ENCODE data around the gene FER.

Gene FER

GRCh38 chr5:108727651-108728565 is 19.8 kb upstream of the FER start:
- Histone ChIP-seq H3K9ac (ENCODE audit: low read length in 2 of 2) (peak overlapping the region; percentile 87 to 93), H3K4me1 (ENCODE audit: control insufficient read depth, insufficient read depth, low read length) (peaks cover 5% of the 10 kb centered on the region), H3K4me3 (ENCODE audit: low read length in 2 of 2) (peak overlapping the region; percentile 86 to 90), H3K36me3 (ENCODE audit: control insufficient read depth in 2 of 2, insufficient read depth in 2 of 2, low read length in 2 of 2) (no peaks in the 10 kb centered on the region), H3K9me3 (ENCODE audit: control insufficient read depth in 2 of 2, low read length in 2 of 2) (no peaks in the 10 kb centered on the region), H3K27ac (ENCODE audit: low read length) (peak overlapping the region; percentile 78), H3K27me3 (ENCODE audit: control insufficient read depth in 1 of 2, insufficient read depth in 2 of 2, low read length in 2 of 2) (no peaks in the 10 kb centered on the region)

- Histone ChIP-seq H3K36me3 (ENCODE audit: control insufficient read depth in 2 of 2, insufficient read depth in 2 of 2, low read length in 2 of 2) (no peaks in the 10 kb centered on the region), H3K4me1 (ENCODE audit: control insufficient read depth, insufficient read depth, low read length) (peaks cover 5% of the 10 kb centered on the region), H3K9ac (ENCODE audit: low read length in 2 of 2) (peak overlapping the region; percentile 83 to 93), H3K27ac (ENCODE audit: low read length) (peak overlapping the region; percentile 78), H3K9me3 (ENCODE audit: control insufficient read depth in 2 of 2, low read length in 2 of 2) (no peaks in the 10 kb centered on the region), H3K4me3 (ENCODE audit: low read length in 2 of 2) (peak overlapping the region; percentile 86 to 90), H3K27me3 (ENCODE audit: control insufficient read depth in 1 of 2, insufficient read depth in 2 of 2, low read length in 2 of 2) (no peaks in the 10 kb centered on the region)
These were observed 19.0 kb upstream of the FER start for GRCh38 chr5:108728566-108729241.

GRCh38 chr5:108729242-108729615 is 18.5 kb upstream of the FER start:
- Histone ChIP-seq H3K4me1 (ENCODE audit: control insufficient read depth, insufficient read depth, low read length) (peaks cover 5% of the 10 kb centered on the region), H3K27me3 (ENCODE audit: control insufficient read depth in 1 of 2, insufficient read depth in 2 of 2, low read length in 2 of 2) (no peaks in the 10 kb centered on the region), H3K4me3 (ENCODE audit: low read length in 2 of 2) (peak overlapping the region in 1 of 2 donors; percentile 90), H3K27ac (ENCODE audit: low read length) (no peak overlapping the region), H3K36me3 (ENCODE audit: control insufficient read depth in 2 of 2, insufficient read depth in 2 of 2, low read length in 2 of 2) (no peaks in the 10 kb centered on the region), H3K9me3 (ENCODE audit: control insufficient read depth in 2 of 2, low read length in 2 of 2) (no peaks in the 10 kb centered on the region), H3K9ac (ENCODE audit: low read length in 2 of 2) (no peak overlapping the region)

- H3K4me1 ChIP-seq (ENCODE audit: control insufficient read depth, insufficient read depth, low read length), result peaks cover 5% of the 10 kb centered on the region
- H3K4me3 ChIP-seq (ENCODE audit: low read length in 2 of 2), result no peak overlapping the region
- H3K27ac ChIP-seq (ENCODE audit: low read length), result no peak overlapping the region
- no peak overlapping the region for H3K9ac ChIP-seq (ENCODE audit: low read length in 2 of 2)
- H3K9me3 ChIP-seq (ENCODE audit: control insufficient read depth in 2 of 2, low read length in 2 of 2), result no peaks in the 10 kb centered on the region
- no peaks in the 10 kb centered on the region for H3K27me3 ChIP-seq (ENCODE audit: control insufficient read depth in 1 of 2, insufficient read depth in 2 of 2, low read length in 2 of 2)
- no peaks in the 10 kb centered on the region for H3K36me3 ChIP-seq (ENCODE audit: control insufficient read depth in 2 of 2, insufficient read depth in 2 of 2, low read length in 2 of 2)
These were observed 16.9 kb upstream of the FER start for GRCh38 chr5:108730617-108731340.

- no peak overlapping the region for H3K27ac ChIP-seq (ENCODE audit: low read length)
- H3K9me3 ChIP-seq (ENCODE audit: control insufficient read depth in 2 of 2, low read length in 2 of 2), result no peaks in the 10 kb centered on the region
- no peaks in the 10 kb centered on the region for H3K4me1 ChIP-seq (ENCODE audit: control insufficient read depth, insufficient read depth, low read length)
- H3K9ac ChIP-seq (ENCODE audit: low read length in 2 of 2), result no peak overlapping the region
- H3K36me3 ChIP-seq (ENCODE audit: control insufficient read depth in 2 of 2, insufficient read depth in 2 of 2, low read length in 2 of 2), result no peaks in the 10 kb centered on the region
- H3K27me3 ChIP-seq (ENCODE audit: control insufficient read depth in 1 of 2, insufficient read depth in 2 of 2, low read length in 2 of 2), result no peaks in the 10 kb centered on the region
- no peak overlapping the region for H3K4me3 ChIP-seq (ENCODE audit: low read length in 2 of 2)
These were observed 11.9 kb upstream of the FER start for GRCh38 chr5:108735790-108736189.

- Histone ChIP-seq H3K9ac (ENCODE audit: low read length in 2 of 2) (no peak overlapping the region), H3K4me1 (ENCODE audit: control insufficient read depth, insufficient read depth, low read length) (no peaks in the 10 kb centered on the region), H3K27ac (ENCODE audit: low read length) (no peak overlapping the region), H3K27me3 (ENCODE audit: control insufficient read depth in 1 of 2, insufficient read depth in 2 of 2, low read length in 2 of 2) (no peaks in the 10 kb centered on the region), H3K9me3 (ENCODE audit: control insufficient read depth in 2 of 2, low read length in 2 of 2) (no peaks in the 10 kb centered on the region), H3K36me3 (ENCODE audit: control insufficient read depth in 2 of 2, insufficient read depth in 2 of 2, low read length in 2 of 2) (no peaks in the 10 kb centered on the region), H3K4me3 (ENCODE audit: low read length in 2 of 2) (no peak overlapping the region)
These were observed 10.8 kb upstream of the FER start for GRCh38 chr5:108736855-108737254.

GRCh38 chr5:108739376-108739775 is 8.3 kb upstream of the FER start:
- no peaks in the 10 kb centered on the region for H3K4me1 ChIP-seq (ENCODE audit: control insufficient read depth, insufficient read depth, low read length)
- H3K27ac ChIP-seq (ENCODE audit: low read length), result no peak overlapping the region
- H3K27me3 ChIP-seq (ENCODE audit: control insufficient read depth in 1 of 2, insufficient read depth in 2 of 2, low read length in 2 of 2), result no peaks in the 10 kb centered on the region
- H3K9ac ChIP-seq (ENCODE audit: low read length in 2 of 2), result no peak overlapping the region
- H3K4me3 ChIP-seq (ENCODE audit: low read length in 2 of 2), result peak overlapping the region; percentile 29 to 39
- no peaks in the 10 kb centered on the region for H3K9me3 ChIP-seq (ENCODE audit: control insufficient read depth in 2 of 2, low read length in 2 of 2)
- no peaks in the 10 kb centered on the region for H3K36me3 ChIP-seq (ENCODE audit: control insufficient read depth in 2 of 2, insufficient read depth in 2 of 2, low read length in 2 of 2)

- H3K27me3 ChIP-seq (ENCODE audit: control insufficient read depth in 1 of 2, insufficient read depth in 2 of 2, low read length in 2 of 2), result no peaks in the 10 kb centered on the region
- no peaks in the 10 kb centered on the region for H3K9me3 ChIP-seq (ENCODE audit: control insufficient read depth in 2 of 2, low read length in 2 of 2)
- peak overlapping the region; percentile 29 to 39 for H3K4me3 ChIP-seq (ENCODE audit: low read length in 2 of 2)
- H3K36me3 ChIP-seq (ENCODE audit: control insufficient read depth in 2 of 2, insufficient read depth in 2 of 2, low read length in 2 of 2), result no peaks in the 10 kb centered on the region
- no peak overlapping the region for H3K9ac ChIP-seq (ENCODE audit: low read length in 2 of 2)
- no peak overlapping the region for H3K27ac ChIP-seq (ENCODE audit: low read length)
- no peaks in the 10 kb centered on the region for H3K4me1 ChIP-seq (ENCODE audit: control insufficient read depth, insufficient read depth, low read length)
These were observed 7.8 kb upstream of the FER start for GRCh38 chr5:108739906-108740305.

- no peaks in the 10 kb centered on the region for H3K27me3 ChIP-seq (ENCODE audit: control insufficient read depth in 1 of 2, insufficient read depth in 2 of 2, low read length in 2 of 2)
- H3K4me1 ChIP-seq (ENCODE audit: control insufficient read depth, insufficient read depth, low read length), result no peaks in the 10 kb centered on the region
- H3K9ac ChIP-seq (ENCODE audit: low read length in 2 of 2), result no peak overlapping the region
- H3K36me3 ChIP-seq (ENCODE audit: control insufficient read depth in 2 of 2, insufficient read depth in 2 of 2, low read length in 2 of 2), result no peaks in the 10 kb centered on the region
- no peak overlapping the region for H3K27ac ChIP-seq (ENCODE audit: low read length)
- H3K4me3 ChIP-seq (ENCODE audit: low read length in 2 of 2), result no peak overlapping the region
- no peaks in the 10 kb centered on the region for H3K9me3 ChIP-seq (ENCODE audit: control insufficient read depth in 2 of 2, low read length in 2 of 2)
These were observed 4.4 kb upstream of the FER start for GRCh38 chr5:108743319-108743718.

- Histone ChIP-seq H3K27ac (ENCODE audit: low read length) (no peak overlapping the region), H3K9ac (ENCODE audit: low read length in 2 of 2) (no peak overlapping the region), H3K4me3 (ENCODE audit: low read length in 2 of 2) (no peak overlapping the region), H3K36me3 (ENCODE audit: control insufficient read depth in 2 of 2, insufficient read depth in 2 of 2, low read length in 2 of 2) (no peaks in the 10 kb centered on the region), H3K27me3 (ENCODE audit: control insufficient read depth in 1 of 2, insufficient read depth in 2 of 2, low read length in 2 of 2) (no peaks in the 10 kb centered on the region), H3K4me1 (ENCODE audit: control insufficient read depth, insufficient read depth, low read length) (no peaks in the 10 kb centered on the region), H3K9me3 (ENCODE audit: control insufficient read depth in 2 of 2, low read length in 2 of 2) (no peaks in the 10 kb centered on the region)
These were observed 3.9 kb upstream of the FER start for GRCh38 chr5:108743846-108744245.

All from stomach smooth muscle (tissue), 2 donors.